GM19239 (cell line): ENCODE measurements around the gene ASB8.
"Not testable (repeated sequence)": the region's sequence is repeated elsewhere in the genome, so short reads cannot be mapped to it uniquely, and the experiment has no call there.

Experiments used
- DNase-seq: peaks from one replicate; pipeline ENCODE4 v3.0.0; 2011; ENCODE audit warnings: low spot score; ENCODE audit not compliant: insufficient read length
- FAIRE-seq: peaks from 2 replicates; lab custom pipeline; 2011; peaks lifted over from hg19 to GRCh38; lab: Jason Lieb, UNC

Gene ASB8

GRCh38 chr12:48143898-48144297, 13.4 kb downstream of the ASB8 start:
- DNase-seq (no peak), FAIRE-seq (no peak)

- FAIRE-seq = no peak
- no peak for DNase-seq
Measured at GRCh38 chr12:48142818-48143674, 14.3 kb downstream of the ASB8 start.

- FAIRE-seq (no peak), DNase-seq (no peak)
Measured at GRCh38 chr12:48135027-48135426, 22.3 kb downstream of the ASB8 start.

- DNase-seq = no peak
- no peak for FAIRE-seq
Measured at GRCh38 chr12:48132826-48133225, 24.5 kb downstream of the ASB8 start.

GRCh38 chr12:48131517-48131916, 25.8 kb downstream of the ASB8 start:
- DNase-seq (no peak), FAIRE-seq (no peak)

GRCh38 chr12:48129376-48129775, 27.9 kb downstream of the ASB8 start:
- no peak for FAIRE-seq

GRCh38 chr12:48128800-48129199, 28.5 kb downstream of the ASB8 start:
- FAIRE-seq = no peak

More at GRCh38 chr12:48129376-48129775, 27.9 kb downstream of the ASB8 start:
- no peak for DNase-seq

GRCh38 chr12:48126953-48127630, 30.2 kb downstream of the ASB8 start:
- FAIRE-seq = no peak
- DNase-seq = no peak

More at GRCh38 chr12:48128800-48129199, 28.5 kb downstream of the ASB8 start:
- no peak for DNase-seq

- FAIRE-seq (no peak), DNase-seq (no peak)
Measured at GRCh38 chr12:48125985-48126384, 31.3 kb downstream of the ASB8 start.

- not testable (repeated sequence) for DNase-seq, FAIRE-seq
Measured at GRCh38 chr12:48125542-48125941, 31.8 kb downstream of the ASB8 start.

- FAIRE-seq = no peak
Measured at GRCh38 chr12:48123169-48123568, 34.1 kb downstream of the ASB8 start.

GRCh38 chr12:48122065-48122834, 35.1 kb downstream of the ASB8 start:
- DNase-seq = no peak

More at GRCh38 chr12:48123169-48123568, 34.1 kb downstream of the ASB8 start:
- no peak for DNase-seq

GRCh38 chr12:48121522-48121921, 35.8 kb downstream of the ASB8 start:
- DNase-seq (no peak), FAIRE-seq (no peak)

More at GRCh38 chr12:48122065-48122834, 35.1 kb downstream of the ASB8 start:
- FAIRE-seq = no peak

GRCh38 chr12:48119834-48120195, 37.5 kb downstream of the ASB8 start:
- DNase-seq = no peak
- no peak for FAIRE-seq

GRCh38 chr12:48119078-48119833, 38.1 kb downstream of the ASB8 start, which contains the start of gene PFKM:
TSS of gene PFKM (plus strand) at chr12:48119364. CDS start at chr12:48122775, 3,411 bp downstream.
- FAIRE-seq (peak; percentile 94), DNase-seq (peak; percentile 73)

- DNase-seq (no peak), FAIRE-seq (no peak)
Measured at GRCh38 chr12:48118284-48118871, 38.9 kb downstream of the ASB8 start.

- no peak for FAIRE-seq
- no peak for DNase-seq
Measured at GRCh38 chr12:48115957-48116356, 41.4 kb downstream of the ASB8 start.

GRCh38 chr12:48111312-48111693, 46.0 kb downstream of the ASB8 start:
- FAIRE-seq, DNase-seq: not testable (repeated sequence)

- DNase-seq (no peak), FAIRE-seq (no peak)
Measured at GRCh38 chr12:48110691-48111311, 46.5 kb downstream of the ASB8 start.
